Vagina (tissue), 2 donors: ENCODE results near the gene PIH1D2.

Source experiments
- POLR2A ChIP-seq, 2 donors: fragments of 450-650 bp; IDR thresholded peaks; one replicate each; pipeline ENCODE4 v1.6.1; 2017; ENCODE audit warnings: antibody characterized with exemption in 2 of 2, mild to moderate bottlenecking in 2 of 2, moderate library complexity in 2 of 2
- POLR2AphosphoS5 ChIP-seq, 2 donors: sonication (generic); formaldehyde crosslinking; IDR thresholded peaks; one replicate each; pipeline ENCODE4 v1.9.0; 2017; ENCODE audit warnings: antibody characterized with exemption in 2 of 2, mild to moderate bottlenecking in 2 of 2, low read depth in 1 of 2; ENCODE audit not compliant: insufficient read depth in 1 of 2
- TF ChIP-seq, protein P1 (sequence below), 3 experiments: fragments of 450-650 bp in 2 of 3; fragments of 200-600 bp in 1 of 3; sonication (generic) in 1 of 3; IDR thresholded peaks; one replicate each; pipeline ENCODE4 v1.5.1; 2017 to 2019; ENCODE audit warnings: antibody characterized with exemption in 3 of 3, mild to moderate bottlenecking in 2 of 3, moderate library complexity in 2 of 3

DNA sequence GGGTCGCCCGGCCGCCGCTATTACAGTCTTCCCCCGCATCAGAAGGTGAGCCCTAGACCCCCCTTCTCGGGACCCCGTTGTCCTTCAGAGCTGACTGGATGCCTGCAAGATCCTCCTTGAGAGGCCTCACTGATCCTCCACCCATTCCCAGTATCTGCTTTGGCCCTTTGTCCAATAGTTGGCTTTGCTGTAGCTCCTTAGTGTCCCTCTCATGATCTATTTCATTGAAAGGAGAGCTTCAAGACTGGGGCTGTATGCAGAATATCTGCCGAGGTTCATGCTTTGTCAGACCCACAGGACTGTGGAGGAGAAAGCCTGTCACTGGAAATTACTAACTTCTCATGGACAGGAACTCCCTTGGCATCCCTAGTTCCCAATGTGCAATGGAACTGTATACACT, 48.1 kb downstream of the PIH1D2 start:
- TF ChIP-seq, protein P1, sequence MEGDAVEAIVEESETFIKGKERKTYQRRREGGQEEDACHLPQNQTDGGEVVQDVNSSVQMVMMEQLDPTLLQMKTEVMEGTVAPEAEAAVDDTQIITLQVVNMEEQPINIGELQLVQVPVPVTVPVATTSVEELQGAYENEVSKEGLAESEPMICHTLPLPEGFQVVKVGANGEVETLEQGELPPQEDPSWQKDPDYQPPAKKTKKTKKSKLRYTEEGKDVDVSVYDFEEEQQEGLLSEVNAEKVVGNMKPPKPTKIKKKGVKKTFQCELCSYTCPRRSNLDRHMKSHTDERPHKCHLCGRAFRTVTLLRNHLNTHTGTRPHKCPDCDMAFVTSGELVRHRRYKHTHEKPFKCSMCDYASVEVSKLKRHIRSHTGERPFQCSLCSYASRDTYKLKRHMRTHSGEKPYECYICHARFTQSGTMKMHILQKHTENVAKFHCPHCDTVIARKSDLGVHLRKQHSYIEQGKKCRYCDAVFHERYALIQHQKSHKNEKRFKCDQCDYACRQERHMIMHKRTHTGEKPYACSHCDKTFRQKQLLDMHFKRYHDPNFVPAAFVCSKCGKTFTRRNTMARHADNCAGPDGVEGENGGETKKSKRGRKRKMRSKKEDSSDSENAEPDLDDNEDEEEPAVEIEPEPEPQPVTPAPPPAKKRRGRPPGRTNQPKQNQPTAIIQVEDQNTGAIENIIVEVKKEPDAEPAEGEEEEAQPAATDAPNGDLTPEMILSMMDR (IDR thresholded peaks at IDR 0.05), result no peak
- TF ChIP-seq POLR2A (IDR thresholded peaks at IDR 0.05) (no peak), POLR2AphosphoS5 (IDR thresholded peaks at IDR 0.05; ENCODE audit: insufficient read depth in 1 of 2, low read depth in 1 of 2) (no peak)
